Muscle layer of duodenum (tissue), 2 donors: Measurements from ENCODE around the gene CDH8.

Experiments used
- H3K27ac ChIP-seq: one replicate; pipeline ENCODE4 v1.7.0; 2013; ENCODE audit warnings: mild to moderate bottlenecking, low read length
- H3K27me3 ChIP-seq: one replicate; pipeline ENCODE4 v1.7.0; 2013; ENCODE audit warnings: low read depth, mild to moderate bottlenecking, control low read depth, low read length
- H3K36me3 ChIP-seq, 2 donors: one replicate each; pipeline ENCODE4 v1.7.0; 2013; ENCODE audit warnings: low read length in 2 of 2, control low read depth in 1 of 2, mild to moderate bottlenecking in 1 of 2; ENCODE audit not compliant: insufficient read depth in 2 of 2, control insufficient read depth in 1 of 2
- H3K4me1 ChIP-seq, 2 donors: one replicate each; pipeline ENCODE4 v1.7.0; 2013; ENCODE audit warnings: low read length in 2 of 2, mild to moderate bottlenecking in 2 of 2, control low read depth in 1 of 2, moderate library complexity in 1 of 2; ENCODE audit not compliant: insufficient read depth in 2 of 2, control insufficient read depth in 1 of 2
- H3K4me3 ChIP-seq, 2 donors: one replicate each; pipeline ENCODE4 v1.7.0; 2013; ENCODE audit warnings: low read length in 2 of 2, low read depth in 1 of 2, mild to moderate bottlenecking in 1 of 2
- H3K9me3 ChIP-seq, 2 donors: one replicate each; pipeline ENCODE4 v1.7.0; 2013; ENCODE audit warnings: low read length in 2 of 2, control low read depth in 1 of 2, mild to moderate bottlenecking in 1 of 2; ENCODE audit not compliant: control insufficient read depth in 1 of 2
- donor health status: healthy.

CDH8 gene

DNA sequence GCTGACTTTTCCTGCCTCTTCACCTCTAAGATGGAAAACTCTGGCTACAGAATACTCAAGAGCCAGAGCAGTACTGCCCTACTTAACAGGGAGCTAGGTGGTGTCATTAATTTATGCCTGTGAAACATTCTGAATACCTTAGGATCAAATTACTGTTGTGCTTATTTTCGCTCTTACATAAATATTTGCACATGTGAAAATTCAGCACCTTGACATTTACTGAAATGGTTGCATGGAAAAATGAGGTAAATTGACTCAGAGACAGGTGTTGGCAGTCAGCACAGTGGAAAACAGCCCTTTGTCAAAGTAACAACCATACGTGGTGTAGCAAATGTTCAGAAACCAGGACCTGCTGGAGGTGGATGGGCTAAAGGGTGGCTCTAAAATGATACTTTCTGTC, 193.6 kb downstream of the CDH8 start:
- Histone ChIP-seq H3K27ac (no peak overlapping the region), H3K4me1 (no peaks in the 10 kb centered on the region), H3K36me3 (no peaks in the 10 kb centered on the region), H3K27me3 (no peaks in the 10 kb centered on the region), H3K9me3 (no peaks in the 10 kb centered on the region), H3K4me3 (no peak overlapping the region)

- Histone ChIP-seq H3K4me3 (no peak overlapping the region), H3K27me3 (no peaks in the 10 kb centered on the region), H3K4me1 (no peaks in the 10 kb centered on the region), H3K27ac (no peak overlapping the region), H3K36me3 (no peaks in the 10 kb centered on the region), H3K9me3 (no peaks in the 10 kb centered on the region)
Observed at GRCh38 chr16:61836804-61837393, 199.3 kb downstream of the CDH8 start.

- no peaks in the 10 kb centered on the region for H3K4me1 ChIP-seq
- no peak overlapping the region for H3K4me3 ChIP-seq
- no peaks in the 10 kb centered on the region for H3K36me3 ChIP-seq
- no peaks in the 10 kb centered on the region for H3K27me3 ChIP-seq
- H3K9me3 ChIP-seq = no peaks in the 10 kb centered on the region
- H3K27ac ChIP-seq = no peak overlapping the region
Observed at GRCh38 chr16:61834082-61834481, 202.2 kb downstream of the CDH8 start.

GRCh38 chr16:61831351-61831917, 204.8 kb downstream of the CDH8 start:
- Histone ChIP-seq H3K4me3 (no peak overlapping the region), H3K4me1 (no peaks in the 10 kb centered on the region), H3K9me3 (no peaks in the 10 kb centered on the region), H3K27me3 (no peaks in the 10 kb centered on the region), H3K27ac (no peak overlapping the region), H3K36me3 (no peaks in the 10 kb centered on the region)

DNA sequence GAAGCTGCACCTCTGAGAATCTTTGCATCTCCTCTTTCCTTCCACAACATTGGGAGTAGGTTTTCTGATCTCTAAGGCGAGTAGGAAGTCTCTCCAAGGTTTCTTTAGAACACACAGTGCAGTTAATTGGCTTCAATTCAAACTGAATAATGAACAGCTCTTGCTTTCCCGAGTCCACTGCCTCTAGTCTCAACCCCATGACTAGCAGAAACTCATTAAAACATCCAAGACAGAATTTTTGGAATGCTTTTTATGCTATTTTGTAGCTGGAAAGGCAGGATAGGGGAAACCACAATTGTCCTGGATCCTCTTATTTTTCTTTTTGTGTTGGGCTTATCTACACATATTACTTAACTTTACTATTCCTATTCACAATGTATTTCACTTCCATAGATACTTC, 206.6 kb downstream of the CDH8 start:
- H3K9me3 ChIP-seq = no peaks in the 10 kb centered on the region

DNA sequence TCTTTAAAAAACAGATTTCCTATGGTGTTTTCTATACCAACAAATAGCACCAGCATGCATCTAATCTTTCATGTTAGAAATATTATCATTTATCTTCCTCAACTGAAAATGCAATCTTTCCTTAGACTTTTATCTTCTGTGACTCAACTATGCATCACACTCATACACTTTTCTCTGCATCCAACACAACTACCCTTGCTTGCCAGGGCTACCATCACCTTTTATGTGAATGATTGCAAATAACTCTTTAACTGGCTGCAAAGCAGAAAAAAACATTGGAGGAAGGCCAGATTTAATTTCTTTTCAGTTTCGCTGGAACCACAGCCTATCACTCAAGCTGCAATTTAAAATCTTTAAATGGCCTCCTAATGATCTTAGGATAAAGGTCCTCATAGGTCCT, 212.9 kb downstream of the CDH8 start:
- H3K27me3 ChIP-seq = no peaks in the 10 kb centered on the region
- no peaks in the 10 kb centered on the region for H3K4me1 ChIP-seq
- no peak overlapping the region for H3K4me3 ChIP-seq
- H3K27ac ChIP-seq = no peak overlapping the region
- no peaks in the 10 kb centered on the region for H3K36me3 ChIP-seq
- H3K9me3 ChIP-seq = no peaks in the 10 kb centered on the region

More for the DNA sequence above, 206.6 kb downstream of the CDH8 start:
- no peaks in the 10 kb centered on the region for H3K4me1 ChIP-seq
- H3K27ac ChIP-seq = no peak overlapping the region
- no peaks in the 10 kb centered on the region for H3K36me3 ChIP-seq
- no peaks in the 10 kb centered on the region for H3K27me3 ChIP-seq
- no peak overlapping the region for H3K4me3 ChIP-seq

DNA sequence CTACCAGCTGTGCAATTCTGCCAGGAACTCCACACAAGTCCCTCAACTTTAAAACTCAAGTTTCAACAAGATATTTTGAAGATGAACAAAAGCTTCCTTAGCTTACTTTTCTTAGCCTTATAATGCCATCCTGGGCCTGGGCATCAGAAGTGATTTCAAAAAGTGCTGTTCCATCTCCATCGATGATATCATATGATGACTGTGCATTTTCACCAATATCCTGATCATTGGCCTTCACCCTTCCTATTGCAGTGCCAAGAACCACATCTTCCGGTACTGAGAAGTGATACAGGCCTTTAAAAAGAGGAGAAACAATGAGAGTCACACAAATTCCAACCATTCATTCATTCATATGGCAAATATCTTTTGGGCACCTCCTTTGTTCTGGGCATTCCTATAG, 215.4 kb downstream of the CDH8 start:
- Histone ChIP-seq H3K27ac (no peak overlapping the region), H3K27me3 (no peaks in the 10 kb centered on the region), H3K36me3 (no peaks in the 10 kb centered on the region), H3K4me1 (no peaks in the 10 kb centered on the region), H3K4me3 (no peak overlapping the region), H3K9me3 (no peaks in the 10 kb centered on the region)

DNA sequence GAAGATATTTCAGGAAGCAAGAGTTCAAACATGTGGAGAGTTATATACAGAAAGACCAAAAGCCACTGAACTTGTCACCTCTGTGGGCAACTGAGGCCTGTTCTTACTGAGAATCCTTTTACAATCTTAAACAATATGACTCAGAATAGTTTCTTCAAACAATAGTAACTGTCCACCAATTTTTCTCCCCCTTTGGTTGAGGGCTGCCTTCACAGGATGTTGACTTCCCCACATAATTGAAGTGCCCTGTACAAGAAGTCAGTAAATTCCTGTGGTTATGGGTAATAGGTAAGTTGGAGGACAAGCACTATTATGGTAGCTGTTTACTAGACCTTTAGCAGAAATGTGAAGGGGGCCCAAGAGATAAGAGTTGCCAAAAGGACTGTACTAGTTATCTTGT, 215.8 kb downstream of the CDH8 start:
- Histone ChIP-seq H3K27me3 (no peaks in the 10 kb centered on the region), H3K27ac (no peak overlapping the region), H3K9me3 (no peaks in the 10 kb centered on the region), H3K36me3 (no peaks in the 10 kb centered on the region), H3K4me1 (no peaks in the 10 kb centered on the region), H3K4me3 (no peak overlapping the region)

- H3K9me3 ChIP-seq = no peaks in the 10 kb centered on the region
- H3K4me3 ChIP-seq = no peak overlapping the region
- H3K36me3 ChIP-seq = no peaks in the 10 kb centered on the region
- H3K27ac ChIP-seq = no peak overlapping the region
- no peaks in the 10 kb centered on the region for H3K4me1 ChIP-seq
- no peaks in the 10 kb centered on the region for H3K27me3 ChIP-seq
Observed at GRCh38 chr16:61818850-61819249, 217.4 kb downstream of the CDH8 start.

DNA sequence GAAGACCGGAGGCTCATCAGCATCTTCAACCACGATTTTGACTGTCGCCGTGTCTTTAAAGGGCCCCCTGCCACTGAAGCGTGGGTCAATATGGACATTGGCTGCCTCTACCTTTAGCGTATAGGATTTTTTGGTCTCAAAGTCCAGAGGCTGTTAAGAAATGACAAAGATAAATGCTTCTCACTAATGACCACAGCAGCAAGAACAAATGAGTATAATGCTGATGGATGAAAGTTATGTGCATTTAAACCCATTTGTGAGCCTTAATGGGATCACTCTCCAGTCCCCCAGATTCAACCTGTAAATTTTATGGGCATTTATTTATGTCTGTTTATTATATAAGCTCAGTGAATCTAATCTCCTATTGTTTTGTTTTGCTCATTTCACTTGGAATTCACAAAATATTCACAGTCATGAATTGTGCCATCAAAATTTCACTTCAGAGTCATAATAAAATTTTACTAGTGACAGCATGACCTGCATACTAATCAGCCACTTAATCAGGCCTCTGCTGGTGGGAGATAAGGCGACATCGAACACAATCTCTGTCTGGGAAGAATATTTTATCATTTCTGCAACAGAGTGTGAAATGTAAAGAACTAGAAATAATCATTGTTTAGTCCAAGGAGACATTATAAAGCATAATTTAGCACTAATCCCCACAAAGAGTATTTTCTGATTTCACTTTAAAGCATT, 218.5 kb downstream of the CDH8 start:
- no peaks in the 10 kb centered on the region for H3K4me1 ChIP-seq
- no peaks in the 10 kb centered on the region for H3K27me3 ChIP-seq
- no peak overlapping the region for H3K27ac ChIP-seq
- no peak overlapping the region for H3K4me3 ChIP-seq
- no peaks in the 10 kb centered on the region for H3K36me3 ChIP-seq
- H3K9me3 ChIP-seq = no peaks in the 10 kb centered on the region

GRCh38 chr16:61814726-61815347, 221.4 kb downstream of the CDH8 start:
- H3K27me3 ChIP-seq = no peaks in the 10 kb centered on the region
- no peak overlapping the region for H3K4me3 ChIP-seq
- H3K9me3 ChIP-seq = no peaks in the 10 kb centered on the region
- no peaks in the 10 kb centered on the region for H3K36me3 ChIP-seq
- H3K27ac ChIP-seq = no peak overlapping the region
- no peaks in the 10 kb centered on the region for H3K4me1 ChIP-seq
